ENCODE data around the gene ABCA7.

- TF ChIP-seq POLR2AphosphoS5 (IDR thresholded peaks at IDR 0.05) (no peak), CTCF (IDR thresholded peaks at IDR 0.05) (no peak), POLR2A (IDR thresholded peaks at IDR 0.05) (no peak)
Measured at GRCh38 chr19:1080360-1081161, 40.7 kb downstream of the ABCA7 start.

Measured in sigmoid colon (tissue), 4 donors.